Natural killer cell (primary cell): Measurements from ENCODE around the gene PTCD2. TPM values are rescaled to one million over a fixed set of nuclear protein-coding genes. Genes with fewer than 3 reads are reported as not detected.

Experiments
- ATAC-seq, 3 donors: fragments of 150-1000 bp in 2 of 3; fragments of 200-7000 bp in 1 of 3; cut with Tn5 transposase; 1 replicate in 1 of 3; 2 replicates in 2 of 3; pipeline ENCODE4 v1.10.0; 2021; ENCODE audit warnings: mild to moderate bottlenecking in 2 of 3, moderate library complexity in 2 of 3
- DNase-seq, 2 donors: peaks; one replicate each; pipeline versions ENCODE4 v3.0.0 to v3.0.0-alpha.2; 2013 to 2021; ENCODE audit warnings: mixed read lengths in 1 of 2
- H3K27ac ChIP-seq: one replicate; pipeline ENCODE4 v1.5.1; 2013; ENCODE audit warnings: mild to moderate bottlenecking, low read length
- H3K27me3 ChIP-seq: one replicate; pipeline ENCODE4 v1.6.1; 2013; ENCODE audit warnings: low read length; ENCODE audit not compliant: control insufficient read depth, insufficient read depth
- H3K36me3 ChIP-seq: one replicate; pipeline ENCODE4 v1.6.1; 2013; ENCODE audit warnings: low read length; ENCODE audit not compliant: control insufficient read depth, insufficient read depth
- H3K4me1 ChIP-seq: one replicate; pipeline ENCODE4 v1.6.1; 2013; ENCODE audit warnings: low read length; ENCODE audit not compliant: control insufficient read depth, insufficient read depth
- H3K4me3 ChIP-seq: one replicate; pipeline ENCODE4 v1.5.1; 2013; ENCODE audit warnings: low read length
- H3K9me3 ChIP-seq: one replicate; pipeline ENCODE4 v1.6.1; 2013; ENCODE audit warnings: low read length; ENCODE audit not compliant: control insufficient read depth, insufficient read depth
- H3K27ac Mint-ChIP-seq, 2 donors: one replicate each; pipeline ENCODE4 v1.8.0; 2022; ENCODE audit warnings: mild to moderate bottlenecking in 2 of 2, mixed read lengths in 2 of 2, moderate library complexity in 1 of 2
- H3K27me3 Mint-ChIP-seq, 2 donors: one replicate each; pipeline ENCODE4 v1.8.0; 2022; ENCODE audit warnings: low read depth in 2 of 2, mixed read lengths in 2 of 2
- H3K36me3 Mint-ChIP-seq: one replicate; pipeline ENCODE4 v1.8.0; 2022; ENCODE audit warnings: mixed read lengths
- H3K4me1 Mint-ChIP-seq, 2 donors: one replicate each; pipeline ENCODE4 v1.8.0; 2022; ENCODE audit warnings: mixed read lengths in 2 of 2
- H3K4me3 Mint-ChIP-seq: one replicate; pipeline ENCODE4 v1.8.0; 2022; ENCODE audit warnings: mild to moderate bottlenecking, moderate library complexity, mixed read lengths
- H3K9me3 Mint-ChIP-seq, 2 donors: one replicate each; pipeline ENCODE4 v1.8.0; 2022; ENCODE audit warnings: mixed read lengths in 2 of 2
- CTCF ChIP-seq: fragments of 200-600 bp; IDR thresholded peaks from one replicate; pipeline ENCODE4 v1.8.0; 2022; ENCODE audit warnings: antibody characterized with exemption
- WGBS: methylation state at CpG from one replicate; pipeline ENCODE4 v1.1.7; 2013; ENCODE audit warnings: missing lambda C conversion rate; ENCODE audit not compliant: insufficient coverage; 5-methylcytosine and 5-hydroxymethylcytosine counted together
- intact Hi-C: fragments of 100-400 bp; cut with micrococcal nuclease; formaldehyde crosslinking; loops from one replicate; pipeline ENCODE4 v1.14.2; 2022
- total RNA-seq, 4 donors: library from RNA; stranded (reverse); fragments of 120-200 nt in 1 of 4; gene quantifications; one replicate each; pipeline versions ENCODE4 v1.2.3 to v1.2.4, GENCODE V29; 2013 to 2022

Gene PTCD2
- total RNA-seq, 3 donors from 2014 or later (not counting 1 experiment from before 2014, with no cell fraction given): 4.9 to 5.9 (median 5.0) TPM

GRCh38 chr5:72281764-72282499 lies 38.2 kb upstream of the PTCD2 start:
- peaks cover 8% of the 10 kb centered on the region for H3K36me3 ChIP-seq
- H3K27me3 Mint-ChIP-seq: no peaks in the 10 kb centered on the region
- no peak overlapping the region for H3K4me3 Mint-ChIP-seq
- H3K27ac ChIP-seq: no peak overlapping the region
- no peak overlapping the region for H3K4me3 ChIP-seq
- peaks cover 0 to under 1% of the 10 kb centered on the region in 2 donors for H3K4me1 Mint-ChIP-seq
- H3K9me3 ChIP-seq: no peaks in the 10 kb centered on the region
- H3K27me3 ChIP-seq: no peaks in the 10 kb centered on the region
- ATAC-seq (no peak), DNase-seq (no peak)
- no peaks in the 10 kb centered on the region for H3K9me3 Mint-ChIP-seq
- 90% methylated on average over 1 of the region's 3 CpGs for WGBS
- no peak overlapping the region for H3K27ac Mint-ChIP-seq
- no peak for TF ChIP-seq CTCF
- H3K4me1 ChIP-seq: no peaks in the 10 kb centered on the region
- intact Hi-C loops: no loop called here
- no peaks in the 10 kb centered on the region for H3K36me3 Mint-ChIP-seq

- DNase-seq (no peak), ATAC-seq (no peak)
- no peaks in the 10 kb centered on the region for H3K9me3 Mint-ChIP-seq
- 92% methylated on average over 2 of the region's 2 CpGs for WGBS
- no peaks in the 10 kb centered on the region for H3K27me3 Mint-ChIP-seq
- no peaks in the 10 kb centered on the region for H3K4me1 Mint-ChIP-seq
- H3K4me3 Mint-ChIP-seq: no peak overlapping the region
- no peak for TF ChIP-seq CTCF
- peaks cover 12% of the 10 kb centered on the region for H3K36me3 ChIP-seq
- intact Hi-C loops: no loop called here
- no peak overlapping the region for H3K27ac Mint-ChIP-seq
- no peaks in the 10 kb centered on the region for H3K27me3 ChIP-seq
- H3K9me3 ChIP-seq: no peaks in the 10 kb centered on the region
- no peak overlapping the region for H3K4me3 ChIP-seq
- no peaks in the 10 kb centered on the region for H3K4me1 ChIP-seq
- no peak overlapping the region for H3K27ac ChIP-seq
- no peaks in the 10 kb centered on the region for H3K36me3 Mint-ChIP-seq
Observed at GRCh38 chr5:72282878-72283277, 37.3 kb upstream of the PTCD2 start.

GRCh38 chr5:72283358-72283757 lies 36.8 kb upstream of the PTCD2 start:
- no peak for DNase-seq
- WGBS: 97% methylated on average over 2 of the region's 2 CpGs
- TF ChIP-seq CTCF: no peak
- no peak overlapping the region for H3K27ac ChIP-seq
- ATAC-seq: no peak
- intact Hi-C loops: no loop called here
- H3K27me3 Mint-ChIP-seq: no peaks in the 10 kb centered on the region
- H3K27ac Mint-ChIP-seq: no peak overlapping the region
- no peaks in the 10 kb centered on the region for H3K36me3 Mint-ChIP-seq
- H3K4me1 Mint-ChIP-seq: no peaks in the 10 kb centered on the region
- H3K9me3 Mint-ChIP-seq: no peaks in the 10 kb centered on the region
- H3K4me3 ChIP-seq: no peak overlapping the region
- peaks cover 12% of the 10 kb centered on the region for H3K36me3 ChIP-seq
- no peaks in the 10 kb centered on the region for H3K27me3 ChIP-seq
- no peak overlapping the region for H3K4me3 Mint-ChIP-seq
- no peaks in the 10 kb centered on the region for H3K4me1 ChIP-seq
- H3K9me3 ChIP-seq: no peaks in the 10 kb centered on the region
